CD4-positive, alpha-beta memory T cell (primary cell): ENCODE data around the gene MYB. TPM values are rescaled to one million over a fixed set of nuclear protein-coding genes. Genes with fewer than 3 reads are reported as not detected.

Source experiments
- CTCF ChIA-PET: fragments of 350-600 bp; sonication (Branson Sonifier 250); formaldehyde crosslinking; loops from one replicate; lab custom pipeline; 2021; ENCODE audit warnings: inconsistent platforms; ENCODE audit not compliant: partially characterized antibody; lab: Charles Lee
- POLR2A ChIA-PET: fragments of 350-600 bp; sonication (Branson Sonifier 250); formaldehyde crosslinking; loops from one replicate; lab custom pipeline; 2021; ENCODE audit not compliant: partially characterized antibody; lab: Charles Lee
- DNase-seq, 5 donors: peaks; one replicate each; pipeline versions ENCODE4 v3.0.0 to v3.0.0-alpha.2; 2020 to 2022; ENCODE audit warnings: mixed read lengths in 1 of 5
- H3K27ac ChIP-seq: one replicate; pipeline ENCODE4 v1.7.0; 2013; ENCODE audit warnings: low read depth, low read length
- H3K27me3 ChIP-seq: 2 replicates; pipeline ENCODE4 v1.7.0; 2013; ENCODE audit warnings: mild to moderate bottlenecking, low read length, moderate library complexity; ENCODE audit not compliant: insufficient read depth
- H3K36me3 ChIP-seq: 2 replicates; pipeline ENCODE4 v1.7.0; 2013; ENCODE audit warnings: mild to moderate bottlenecking, low read length, moderate library complexity; ENCODE audit not compliant: insufficient read depth
- H3K4me1 ChIP-seq: 2 replicates; pipeline ENCODE4 v1.7.0; 2013; ENCODE audit warnings: mild to moderate bottlenecking, low read length, moderate library complexity; ENCODE audit not compliant: insufficient read depth
- H3K4me3 ChIP-seq, 2 donors: one replicate each; pipeline ENCODE4 v1.7.0; 2013; ENCODE audit warnings: low read length in 2 of 2, mild to moderate bottlenecking in 1 of 2
- H3K9me3 ChIP-seq, 2 donors: one replicate each; pipeline ENCODE4 v1.7.0; 2013; ENCODE audit warnings: low read length in 2 of 2, control low read depth in 1 of 2; ENCODE audit not compliant: control insufficient read depth in 1 of 2
- H3K27ac Mint-ChIP-seq, 7 donors: one replicate each; pipeline ENCODE4 v1.8.0; 2020 to 2021; ENCODE audit warnings: mixed read lengths in 7 of 7, mild to moderate bottlenecking in 6 of 7, inconsistent platforms in 3 of 7, moderate library complexity in 3 of 7
- H3K27me3 Mint-ChIP-seq, 2 donors: one replicate each; pipeline ENCODE4 v1.8.0; 2020 to 2021; ENCODE audit warnings: mixed read lengths in 2 of 2
- H3K36me3 Mint-ChIP-seq, 2 donors: one replicate each; pipeline ENCODE4 v1.8.0; 2020 to 2021; ENCODE audit warnings: mixed read lengths in 2 of 2, inconsistent platforms in 1 of 2, mild to moderate bottlenecking in 1 of 2
- H3K4me1 Mint-ChIP-seq, 4 donors: one replicate each; pipeline ENCODE4 v1.8.0; 2020 to 2021; ENCODE audit warnings: mixed read lengths in 4 of 4, mild to moderate bottlenecking in 1 of 4
- H3K4me3 Mint-ChIP-seq, 8 donors: one replicate each; pipeline ENCODE4 v1.8.0; 2020 to 2021; ENCODE audit warnings: mixed read lengths in 8 of 8, mild to moderate bottlenecking in 7 of 8, moderate library complexity in 6 of 8, inconsistent platforms in 3 of 8
- H3K9me3 Mint-ChIP-seq, 8 donors: one replicate each; pipeline ENCODE4 v1.8.0; 2020 to 2021; ENCODE audit warnings: mixed read lengths in 8 of 8, mild to moderate bottlenecking in 5 of 8, inconsistent platforms in 3 of 8, moderate library complexity in 1 of 8
- intact Hi-C: fragments of 100-400 bp; cut with micrococcal nuclease; formaldehyde crosslinking; loops from one replicate; pipeline ENCODE4 v1.15.1; 2023
- polyA plus RNA-seq, 2 donors: library from polyadenylated mRNA; unstranded; fragments of 300-500 nt; fragmentation: Illumina TruSeq; gene quantifications; one replicate each; pipeline ENCODE4 v1.2.3, GENCODE V29; 2021
- total RNA-seq, 2 experiments: library from RNA; stranded (reverse); gene quantifications; one replicate each; pipeline ENCODE4 v1.2.3, GENCODE V29; 2021

MYB gene
- total and polyA plus RNA-seq, 4 experiments from 2014 or later = 0.31 to 4.7 (median 2.1) TPM

- intact Hi-C loops = no loop called here
- Histone ChIP-seq H3K36me3 (no peaks in the 10 kb centered on the region), H3K9me3 (no peaks in the 10 kb centered on the region), H3K27me3 (no peaks in the 10 kb centered on the region), H3K27ac (no peak overlapping the region), H3K4me3 (no peak overlapping the region), H3K4me1 (peaks cover 6% of the 10 kb centered on the region)
- no peaks in the 10 kb centered on the region for H3K9me3 Mint-ChIP-seq
- no peak overlapping the region for H3K27ac Mint-ChIP-seq
- H3K27me3 Mint-ChIP-seq = no peaks in the 10 kb centered on the region
- H3K4me1 Mint-ChIP-seq = peaks cover 8 to 21% (median 11%) of the 10 kb centered on the region in 4 donors
- CTCF ChIA-PET = no interaction called here
- no peak for DNase-seq
- no peaks in the 10 kb centered on the region for H3K36me3 Mint-ChIP-seq
- H3K4me3 Mint-ChIP-seq = no peak overlapping the region
- POLR2A ChIA-PET = no interaction called here
Measured at GRCh38 chr6:135225911-135226310, 44.8 kb downstream of the MYB start.

DNA sequence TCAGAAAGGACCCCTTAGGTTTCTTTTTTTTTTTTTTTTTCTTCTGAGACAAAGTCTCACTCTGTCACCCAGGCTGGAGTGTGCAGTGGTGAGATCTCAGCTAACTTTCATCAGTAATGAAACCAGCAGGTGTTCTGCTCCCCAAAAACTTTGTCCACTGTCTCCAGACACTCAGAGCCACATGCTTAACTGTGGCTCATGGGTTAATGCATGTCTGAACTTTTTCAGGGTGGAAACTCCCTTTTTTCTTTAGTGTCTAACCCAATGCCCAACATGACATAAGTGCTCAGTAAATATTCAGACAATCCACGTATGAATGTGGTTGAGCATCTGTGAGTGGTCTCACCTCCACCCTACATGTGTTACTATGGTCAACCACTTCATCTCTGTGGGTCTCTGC is 45.4 kb downstream of the MYB start:
- peaks cover 8 to 21% (median 13%) of the 10 kb centered on the region in 4 donors for H3K4me1 Mint-ChIP-seq
- H3K36me3 Mint-ChIP-seq = no peaks in the 10 kb centered on the region
- intact Hi-C loops = no loop called here
- H3K36me3 ChIP-seq = no peaks in the 10 kb centered on the region
- H3K27me3 ChIP-seq = no peaks in the 10 kb centered on the region
- no peaks in the 10 kb centered on the region for H3K9me3 ChIP-seq
- ChIA-PET CTCF (no interaction called here), POLR2A (no interaction called here)
- no peak overlapping the region for H3K4me3 ChIP-seq
- DNase-seq = no peak
- H3K27ac Mint-ChIP-seq = peak overlapping the region in 1 of 7 donors; percentile 4
- H3K4me1 ChIP-seq = peaks cover 10% of the 10 kb centered on the region
- H3K27ac ChIP-seq = no peak overlapping the region
- H3K27me3 Mint-ChIP-seq = no peaks in the 10 kb centered on the region
- no peaks in the 10 kb centered on the region for H3K9me3 Mint-ChIP-seq
- H3K4me3 Mint-ChIP-seq = no peak overlapping the region

GRCh38 chr6:135227349-135227748 is 46.2 kb downstream of the MYB start:
- ChIA-PET CTCF (interaction anchor here (1.3 kb wide), 1 partner anchor 13 kb away, joined by 4 read pairs; no protein-coding TSS in a partner anchor), POLR2A (interaction anchor here (1.0 kb wide), 1 partner anchor 15 kb away, joined by 3 read pairs; no protein-coding TSS in a partner anchor)
- H3K9me3 Mint-ChIP-seq = no peaks in the 10 kb centered on the region
- peaks cover 8 to 21% (median 14%) of the 10 kb centered on the region in 4 donors for H3K4me1 Mint-ChIP-seq
- peaks cover 13% of the 10 kb centered on the region for H3K4me1 ChIP-seq
- no peaks in the 10 kb centered on the region for H3K27me3 Mint-ChIP-seq
- no peak overlapping the region for H3K4me3 Mint-ChIP-seq
- no peak for DNase-seq
- no peaks in the 10 kb centered on the region for H3K27me3 ChIP-seq
- H3K4me3 ChIP-seq = no peak overlapping the region
- no peak overlapping the region for H3K27ac ChIP-seq
- H3K36me3 Mint-ChIP-seq = no peaks in the 10 kb centered on the region
- no peaks in the 10 kb centered on the region for H3K36me3 ChIP-seq
- no peak overlapping the region for H3K27ac Mint-ChIP-seq
- intact Hi-C loops = no loop called here
- no peaks in the 10 kb centered on the region for H3K9me3 ChIP-seq

DNA sequence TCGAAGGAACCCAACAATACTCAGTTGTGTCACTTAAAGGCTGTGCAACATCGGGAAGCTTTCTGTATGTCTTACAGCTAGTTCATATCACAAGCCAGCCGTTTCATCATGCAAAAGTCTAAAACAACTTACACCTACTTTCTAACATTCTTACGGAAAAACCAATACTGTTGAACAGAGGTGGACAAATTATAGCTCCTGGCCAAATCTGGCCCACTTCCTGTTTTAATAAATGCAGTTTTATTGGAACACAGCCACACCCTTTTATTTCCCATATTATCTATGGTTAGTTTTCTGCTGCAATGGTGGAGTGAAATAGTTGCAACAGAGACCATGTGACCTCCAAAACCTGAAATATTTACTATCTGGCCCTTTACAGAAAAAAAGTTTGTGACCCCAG is 46.6 kb downstream of the MYB start:
- no peak overlapping the region for H3K4me3 ChIP-seq
- H3K4me3 Mint-ChIP-seq = no peak overlapping the region
- no peak for DNase-seq
- ChIA-PET POLR2A (interaction anchor here (1.0 kb wide), 1 partner anchor 16 kb away, joined by 3 read pairs; no protein-coding TSS in a partner anchor), CTCF (interaction anchor here (1.2 to 1.3 kb wide), 2 partner anchors 13 to 43 kb away, joined by 4 read pairs; no protein-coding TSS in a partner anchor)
- H3K27ac Mint-ChIP-seq = no peak overlapping the region
- intact Hi-C loops = no loop called here
- no peaks in the 10 kb centered on the region for H3K36me3 Mint-ChIP-seq
- peaks cover 8 to 21% (median 14%) of the 10 kb centered on the region in 4 donors for H3K4me1 Mint-ChIP-seq
- H3K36me3 ChIP-seq = no peaks in the 10 kb centered on the region
- no peaks in the 10 kb centered on the region for H3K9me3 ChIP-seq
- H3K27me3 ChIP-seq = no peaks in the 10 kb centered on the region
- H3K4me1 ChIP-seq = peaks cover 13% of the 10 kb centered on the region
- H3K9me3 Mint-ChIP-seq = no peaks in the 10 kb centered on the region
- H3K27me3 Mint-ChIP-seq = no peaks in the 10 kb centered on the region
- no peak overlapping the region for H3K27ac ChIP-seq

DNA sequence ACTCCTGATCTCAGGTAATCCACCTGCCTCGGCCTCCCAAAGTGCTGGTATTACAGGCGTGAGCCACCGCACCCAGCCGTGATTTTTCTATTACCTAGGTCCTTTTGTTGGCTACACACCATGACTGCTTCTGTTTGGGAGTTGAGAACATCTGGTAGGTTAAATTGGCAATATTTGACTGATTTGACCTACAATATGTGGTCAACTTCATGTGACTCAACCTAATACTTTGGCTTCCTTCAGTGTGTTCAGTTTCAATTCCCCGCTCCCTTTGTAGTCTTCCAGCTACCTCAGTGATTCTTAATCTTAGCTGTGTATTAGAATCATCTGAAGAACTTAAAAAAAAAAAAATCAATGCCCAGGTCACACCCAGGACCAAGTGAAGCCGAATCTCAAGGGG is 47.4 kb downstream of the MYB start:
- Mint-ChIP-seq H3K36me3 (no peaks in the 10 kb centered on the region), H3K4me3 (no peak overlapping the region), H3K4me1 (peaks cover 6 to 18% (median 11%) of the 10 kb centered on the region in 4 donors), H3K27ac (no peak overlapping the region), H3K9me3 (no peaks in the 10 kb centered on the region), H3K27me3 (no peaks in the 10 kb centered on the region)
- CTCF ChIA-PET = interaction anchor here (1.2 to 1.3 kb wide), 2 partner anchors 12 to 44 kb away, joined by 4 read pairs; no protein-coding TSS in a partner anchor
- H3K4me3 ChIP-seq = no peak overlapping the region
- H3K27me3 ChIP-seq = no peaks in the 10 kb centered on the region
- POLR2A ChIA-PET = no interaction called here
- H3K9me3 ChIP-seq = no peaks in the 10 kb centered on the region
- peaks cover 11% of the 10 kb centered on the region for H3K4me1 ChIP-seq
- no peak overlapping the region for H3K27ac ChIP-seq
- DNase-seq = no peak
- intact Hi-C loops = no loop called here
- no peaks in the 10 kb centered on the region for H3K36me3 ChIP-seq

DNA sequence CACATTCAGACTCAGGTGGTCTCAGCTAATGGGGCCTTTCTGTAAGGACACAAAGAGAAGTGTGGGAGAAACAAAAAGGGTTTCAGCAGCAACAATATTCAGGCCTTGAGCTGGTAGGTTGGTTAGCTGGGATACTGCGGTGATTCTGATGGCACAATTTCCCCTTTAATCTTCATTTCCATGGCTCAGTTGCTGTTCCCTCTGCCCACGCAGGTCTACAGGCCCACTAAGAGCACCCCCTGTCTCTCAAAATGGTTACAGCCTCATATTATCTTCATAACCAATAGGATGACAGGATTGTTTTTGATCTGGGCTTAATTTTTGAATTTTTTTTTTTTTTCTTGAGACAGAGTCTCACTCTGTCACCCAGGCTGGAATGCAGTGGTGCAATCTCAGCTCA is 48.9 kb downstream of the MYB start:
- POLR2A ChIA-PET = interaction anchor here (0.6 kb wide), 1 partner anchor 344 kb away, joined by 3 read pairs; no protein-coding TSS in a partner anchor

DNA sequence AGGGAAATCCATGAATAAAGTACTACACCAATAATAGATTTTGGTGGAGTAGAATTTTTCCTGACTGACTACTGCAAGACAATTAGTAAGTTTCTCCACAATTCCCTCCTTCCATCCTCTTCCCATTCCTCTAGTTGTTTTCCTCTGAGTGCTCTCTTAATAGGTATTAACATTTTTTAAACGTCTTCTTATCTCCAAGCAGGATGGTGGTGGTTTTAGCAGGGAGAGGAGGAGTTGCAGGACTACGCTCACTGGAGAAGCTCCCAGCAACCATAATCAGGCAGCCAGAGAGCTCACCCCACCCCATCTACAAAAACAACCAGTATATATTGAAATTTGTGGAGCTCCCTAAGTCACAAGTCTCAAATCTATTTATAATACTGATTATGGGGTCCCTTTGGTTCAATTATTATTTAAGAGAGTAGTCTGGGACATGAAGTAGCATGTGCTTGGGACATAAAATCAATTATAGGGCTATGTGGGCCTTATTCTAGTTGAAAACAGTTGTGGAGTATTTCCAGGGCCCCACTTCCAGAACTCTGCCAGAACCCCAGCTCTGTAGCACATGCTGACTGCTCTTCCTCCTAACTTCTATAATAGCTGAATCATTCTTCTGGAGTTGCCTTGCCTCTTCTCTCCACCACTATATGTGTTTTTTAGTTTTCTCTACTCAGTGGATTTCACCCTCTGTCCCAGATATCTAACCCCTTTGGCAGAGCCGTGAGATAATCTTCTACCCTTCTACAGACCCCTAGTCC is 49.8 kb downstream of the MYB start:
- POLR2A ChIA-PET = no interaction called here
- intact Hi-C loops = no loop called here
- CTCF ChIA-PET = no interaction called here
- no peak for DNase-seq
- Mint-ChIP-seq H3K36me3 (no peaks in the 10 kb centered on the region), H3K27ac (peak overlapping the region in 1 of 7 donors; percentile 14), H3K27me3 (no peaks in the 10 kb centered on the region), H3K4me3 (no peak overlapping the region), H3K4me1 (peaks cover 0 to 11% (median 5%) of the 10 kb centered on the region in 4 donors), H3K9me3 (no peaks in the 10 kb centered on the region)
- no peak overlapping the region for H3K27ac ChIP-seq
- peaks cover 7% of the 10 kb centered on the region for H3K4me1 ChIP-seq
- H3K27me3 ChIP-seq = no peaks in the 10 kb centered on the region
- H3K36me3 ChIP-seq = no peaks in the 10 kb centered on the region
- H3K9me3 ChIP-seq = no peaks in the 10 kb centered on the region
- H3K4me3 ChIP-seq = no peak overlapping the region

More for the DNA sequence above, 48.9 kb downstream of the MYB start:
- CTCF ChIA-PET = no interaction called here
- Histone ChIP-seq H3K9me3 (no peaks in the 10 kb centered on the region), H3K27me3 (no peaks in the 10 kb centered on the region), H3K4me1 (peaks cover 7% of the 10 kb centered on the region), H3K36me3 (no peaks in the 10 kb centered on the region), H3K27ac (no peak overlapping the region), H3K4me3 (no peak overlapping the region)
- no peaks in the 10 kb centered on the region for H3K27me3 Mint-ChIP-seq
- intact Hi-C loops = no loop called here
- peaks cover 0 to 11% (median 5%) of the 10 kb centered on the region in 4 donors for H3K4me1 Mint-ChIP-seq
- no peak overlapping the region for H3K4me3 Mint-ChIP-seq
- no peak overlapping the region for H3K27ac Mint-ChIP-seq
- no peaks in the 10 kb centered on the region for H3K36me3 Mint-ChIP-seq
- no peaks in the 10 kb centered on the region for H3K9me3 Mint-ChIP-seq
- DNase-seq = no peak
